ENCODE results near the gene GLTPD2.
"Not testable (repeated sequence)": the region's sequence is repeated elsewhere in the genome, so short reads cannot be mapped to it uniquely, and the experiment has no call there.

GLTPD2 gene

GRCh38 chr17:4810696-4811290 lies 22.0 kb downstream of the GLTPD2 start:
- WGBS, 2 experiments (ENCODE audit: insufficient coverage in 2 of 2), result 93 to 98% methylated on average over 13 of the region's 13 CpGs
- Histone ChIP-seq H3K9me3 (ENCODE audit: control insufficient read depth, low read length) (no peaks in the 10 kb centered on the region), H3K27ac (ENCODE audit: low read depth, low read length, severe bottlenecking) (no peak overlapping the region), H3K36me3 (ENCODE audit: control insufficient read depth, insufficient read depth, low read length) (peaks cover 60% of the 10 kb centered on the region), H3K4me1 (ENCODE audit: control insufficient read depth, insufficient read depth, low read length, poor library complexity, severe bottlenecking) (peaks cover 4% of the 10 kb centered on the region), H3K4me3 (ENCODE audit: extremely low read depth, insufficient read depth, low read length, poor library complexity, severe bottlenecking) (no peak overlapping the region)

GRCh38 chr17:4811471-4811870 lies 22.7 kb downstream of the GLTPD2 start:
- Histone ChIP-seq H3K9me3 (ENCODE audit: control insufficient read depth, low read length) (no peaks in the 10 kb centered on the region), H3K27ac (ENCODE audit: low read depth, low read length, severe bottlenecking) (no peak overlapping the region), H3K36me3 (ENCODE audit: control insufficient read depth, insufficient read depth, low read length) (peaks cover 63% of the 10 kb centered on the region), H3K4me1 (ENCODE audit: control insufficient read depth, insufficient read depth, low read length, poor library complexity, severe bottlenecking) (peaks cover 4% of the 10 kb centered on the region), H3K4me3 (ENCODE audit: extremely low read depth, insufficient read depth, low read length, poor library complexity, severe bottlenecking) (no peak overlapping the region)
- WGBS, 2 experiments (ENCODE audit: insufficient coverage in 2 of 2), result 95 to 97% methylated on average over 7 to 12 of the region's 12 CpGs

GRCh38 chr17:4812690-4813089 lies 23.9 kb downstream of the GLTPD2 start:
- WGBS, 2 experiments (ENCODE audit: insufficient coverage in 2 of 2), result 95 to 98% methylated on average over 7 of the region's 7 CpGs
- H3K36me3 ChIP-seq (ENCODE audit: control insufficient read depth, insufficient read depth, low read length), result peaks cover 73% of the 10 kb centered on the region
- H3K4me3 ChIP-seq (ENCODE audit: extremely low read depth, insufficient read depth, low read length, poor library complexity, severe bottlenecking), result no peak overlapping the region
- no peak overlapping the region for H3K27ac ChIP-seq (ENCODE audit: low read depth, low read length, severe bottlenecking)
- peaks cover 4% of the 10 kb centered on the region for H3K4me1 ChIP-seq (ENCODE audit: control insufficient read depth, insufficient read depth, low read length, poor library complexity, severe bottlenecking)
- H3K9me3 ChIP-seq (ENCODE audit: control insufficient read depth, low read length), result no peaks in the 10 kb centered on the region

GRCh38 chr17:4815043-4815675 lies 26.4 kb downstream of the GLTPD2 start:
- Histone ChIP-seq H3K4me1 (ENCODE audit: control insufficient read depth, insufficient read depth, low read length, poor library complexity, severe bottlenecking) (no peaks in the 10 kb centered on the region), H3K4me3 (ENCODE audit: extremely low read depth, insufficient read depth, low read length, poor library complexity, severe bottlenecking) (no peak overlapping the region), H3K9me3 (ENCODE audit: control insufficient read depth, low read length) (no peaks in the 10 kb centered on the region), H3K27ac (ENCODE audit: low read depth, low read length, severe bottlenecking) (no peak overlapping the region), H3K36me3 (ENCODE audit: control insufficient read depth, insufficient read depth, low read length) (peaks cover 77% of the 10 kb centered on the region)
- WGBS, 2 experiments (ENCODE audit: insufficient coverage in 2 of 2), result 81 to 97% methylated on average over 4 to 5 of the region's 7 CpGs

DNA sequence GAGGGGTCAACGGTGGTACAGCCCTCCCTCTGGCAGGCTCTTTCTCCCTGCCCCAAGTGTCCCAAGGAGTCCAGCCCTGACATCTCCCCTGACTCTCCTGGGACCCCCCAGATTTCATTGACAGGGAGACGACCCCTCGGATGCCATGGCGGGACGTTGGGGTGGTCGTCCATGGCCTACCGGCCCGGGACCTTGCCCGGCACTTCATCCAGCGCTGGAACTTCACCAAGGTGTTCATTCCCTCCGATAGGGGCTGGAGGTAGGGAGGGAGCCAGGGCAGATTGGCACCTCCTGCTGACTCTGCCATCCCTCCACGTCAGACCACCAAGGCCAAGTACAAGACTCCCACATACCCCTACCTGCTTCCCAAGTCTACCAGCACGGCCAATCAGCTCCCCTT lies 28.1 kb downstream of the GLTPD2 start:
- 98 to 99% methylated on average over 6 to 12 of the region's 13 CpGs for WGBS, 2 experiments (ENCODE audit: insufficient coverage in 2 of 2)
- Histone ChIP-seq H3K4me1 (ENCODE audit: control insufficient read depth, insufficient read depth, low read length, poor library complexity, severe bottlenecking) (no peaks in the 10 kb centered on the region), H3K4me3 (ENCODE audit: extremely low read depth, insufficient read depth, low read length, poor library complexity, severe bottlenecking) (no peak overlapping the region), H3K9me3 (ENCODE audit: control insufficient read depth, low read length) (no peaks in the 10 kb centered on the region), H3K27ac (ENCODE audit: low read depth, low read length, severe bottlenecking) (no peak overlapping the region), H3K36me3 (ENCODE audit: control insufficient read depth, insufficient read depth, low read length) (peaks cover 67% of the 10 kb centered on the region)

DNA sequence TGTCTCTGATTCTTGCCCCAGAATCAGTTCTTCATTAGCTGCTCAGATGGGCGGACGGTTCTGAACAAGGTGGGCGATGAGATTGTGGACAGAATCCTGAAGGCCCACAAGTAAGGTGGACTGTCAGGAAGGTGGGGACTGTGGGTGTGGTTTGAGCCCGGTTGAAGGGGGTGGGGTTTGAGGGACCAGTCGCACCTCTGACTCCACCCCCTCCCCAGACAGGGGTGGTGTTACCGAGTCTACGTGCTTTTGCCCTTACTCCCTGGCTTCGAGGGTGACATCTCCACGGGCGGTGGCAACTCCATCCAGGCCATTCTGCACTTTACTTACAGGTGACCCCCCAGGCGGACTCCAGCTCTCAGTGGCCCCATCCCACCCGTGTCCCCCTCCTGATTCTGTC lies 29.5 kb downstream of the GLTPD2 start:
- Histone ChIP-seq H3K4me3 (ENCODE audit: extremely low read depth, insufficient read depth, low read length, poor library complexity, severe bottlenecking) (no peak overlapping the region), H3K36me3 (ENCODE audit: control insufficient read depth, insufficient read depth, low read length) (peaks cover 74% of the 10 kb centered on the region), H3K4me1 (ENCODE audit: control insufficient read depth, insufficient read depth, low read length, poor library complexity, severe bottlenecking) (no peaks in the 10 kb centered on the region), H3K27ac (ENCODE audit: low read depth, low read length, severe bottlenecking) (no peak overlapping the region), H3K9me3 (ENCODE audit: control insufficient read depth, low read length) (no peaks in the 10 kb centered on the region)
- WGBS, 2 experiments (ENCODE audit: insufficient coverage in 2 of 2), result 93% methylated on average over 5 to 12 of the region's 12 CpGs

GRCh38 chr17:4822835-4823234 lies 34.1 kb downstream of the GLTPD2 start:
- H3K27ac ChIP-seq (ENCODE audit: low read depth, low read length, severe bottlenecking), result no peak overlapping the region
- peaks cover 40% of the 10 kb centered on the region for H3K36me3 ChIP-seq (ENCODE audit: control insufficient read depth, insufficient read depth, low read length)
- no peaks in the 10 kb centered on the region for H3K4me1 ChIP-seq (ENCODE audit: control insufficient read depth, insufficient read depth, low read length, poor library complexity, severe bottlenecking)
- no peaks in the 10 kb centered on the region for H3K9me3 ChIP-seq (ENCODE audit: control insufficient read depth, low read length)
- WGBS, 2 experiments (ENCODE audit: insufficient coverage in 2 of 2), result 87 to 90% methylated on average over 2 to 3 of the region's 3 CpGs
- no peak overlapping the region for H3K4me3 ChIP-seq (ENCODE audit: extremely low read depth, insufficient read depth, low read length, poor library complexity, severe bottlenecking)

DNA sequence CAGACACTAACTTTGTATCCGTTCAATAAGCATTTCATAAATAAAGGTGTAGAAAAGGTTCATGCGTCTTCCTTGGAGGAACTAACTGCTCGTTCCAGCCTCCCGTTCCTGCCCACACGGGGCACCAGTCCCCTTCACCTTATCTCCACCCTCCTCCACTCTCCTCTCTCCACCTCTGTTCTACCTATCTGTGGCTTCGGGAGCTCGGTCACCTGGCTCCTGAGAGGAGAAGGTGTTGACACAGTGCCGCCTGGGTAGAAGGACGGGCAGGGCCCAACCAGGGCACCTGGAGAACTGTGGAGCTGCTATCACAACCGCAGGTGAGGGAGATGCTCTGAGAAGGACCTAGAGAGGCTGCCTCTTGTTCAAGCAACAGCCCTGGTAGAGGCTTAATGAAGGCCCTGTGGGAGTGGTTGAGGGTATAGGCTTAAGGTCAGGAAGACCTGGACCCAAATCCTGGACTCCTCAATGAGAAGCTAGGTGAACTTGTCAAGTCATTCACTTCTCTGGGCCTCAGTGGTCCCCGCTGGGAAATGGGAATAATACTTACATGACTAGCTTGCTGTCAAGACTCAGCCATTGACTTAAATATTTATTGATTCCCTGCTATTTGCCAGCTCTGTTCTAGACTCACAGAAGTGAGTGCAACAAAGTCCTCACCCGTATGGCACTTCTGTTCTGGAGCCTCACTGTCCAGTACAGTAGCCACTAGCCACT lies 34.8 kb downstream of the GLTPD2 start:
- Histone ChIP-seq H3K9me3 (ENCODE audit: control insufficient read depth, low read length) (no peaks in the 10 kb centered on the region), H3K4me1 (ENCODE audit: control insufficient read depth, insufficient read depth, low read length, poor library complexity, severe bottlenecking) (no peaks in the 10 kb centered on the region), H3K36me3 (ENCODE audit: control insufficient read depth, insufficient read depth, low read length) (peaks cover 33% of the 10 kb centered on the region), H3K27ac (ENCODE audit: low read depth, low read length, severe bottlenecking) (no peak overlapping the region), H3K4me3 (ENCODE audit: extremely low read depth, insufficient read depth, low read length, poor library complexity, severe bottlenecking) (no peak overlapping the region)
- WGBS, 2 experiments (ENCODE audit: insufficient coverage in 2 of 2), result 92 to 96% methylated on average over 9 to 11 of the region's 12 CpGs

GRCh38 chr17:4827399-4827798 lies 38.6 kb downstream of the GLTPD2 start:
- no peaks in the 10 kb centered on the region for H3K4me1 ChIP-seq (ENCODE audit: control insufficient read depth, insufficient read depth, low read length, poor library complexity, severe bottlenecking)
- no peak overlapping the region for H3K4me3 ChIP-seq (ENCODE audit: extremely low read depth, insufficient read depth, low read length, poor library complexity, severe bottlenecking)
- H3K36me3 ChIP-seq (ENCODE audit: control insufficient read depth, insufficient read depth, low read length), result peaks cover 13% of the 10 kb centered on the region
- no peak overlapping the region for H3K27ac ChIP-seq (ENCODE audit: low read depth, low read length, severe bottlenecking)
- WGBS, 2 experiments (ENCODE audit: insufficient coverage in 2 of 2), result 47 to 66% methylated on average over 3 to 6 of the region's 8 CpGs
- H3K9me3 ChIP-seq (ENCODE audit: control insufficient read depth, low read length), result no peaks in the 10 kb centered on the region

DNA sequence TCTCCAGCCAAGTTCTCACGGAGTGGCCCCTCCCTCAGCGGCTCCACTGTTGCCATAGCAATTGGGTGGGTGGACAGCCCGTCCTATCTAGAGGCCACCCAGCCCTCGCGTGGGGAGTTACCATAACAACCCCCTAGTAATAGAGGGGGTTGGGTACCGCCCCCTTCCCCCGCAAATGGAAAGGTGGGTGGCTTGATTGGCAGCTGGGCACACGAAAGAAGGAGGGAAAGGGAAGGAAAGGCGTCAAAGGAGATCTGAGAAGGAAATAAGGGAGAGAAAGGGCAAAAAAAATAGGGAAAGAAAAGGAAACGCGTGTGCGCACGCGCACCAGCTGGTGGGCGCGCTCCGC lies 44.0 kb downstream of the GLTPD2 start:
- H3K4me3 ChIP-seq (ENCODE audit: extremely low read depth, insufficient read depth, low read length, poor library complexity, severe bottlenecking), result peak overlapping the region; percentile 85
- not testable (repeated sequence) for H3K9me3 ChIP-seq (ENCODE audit: control insufficient read depth, low read length)
- H3K36me3 ChIP-seq (ENCODE audit: control insufficient read depth, insufficient read depth, low read length), result peaks cover 12% of the 10 kb centered on the region
- H3K27ac ChIP-seq (ENCODE audit: low read depth, low read length, severe bottlenecking), result peak overlapping the region; percentile 71
- peaks cover 14% of the 10 kb centered on the region for H3K4me1 ChIP-seq (ENCODE audit: control insufficient read depth, insufficient read depth, low read length, poor library complexity, severe bottlenecking)
- WGBS, 2 experiments (ENCODE audit: insufficient coverage in 2 of 2), result 0 to 2% methylated on average over 10 of the region's 17 CpGs

Data from mesodermal cell (in vitro differentiated cells).